Glomerular endothelial cell (primary cell): Measurements from ENCODE around the gene GREM2. TPM values are rescaled to one million over a fixed set of nuclear protein-coding genes. Genes with fewer than 3 reads are reported as not detected.

Experiments
- DNase-seq: peaks from one replicate; pipeline ENCODE4 v3.0.0-alpha.2; 2011; ENCODE audit warnings: low read depth, low spot score; ENCODE audit errors: extremely low read depth
- total RNA-seq: library from RNA; depleted of rRNA; stranded (reverse); fragments of >200 nt; gene quantifications from 2 replicates; pipeline ENCODE4 v1.2.3, GENCODE V29; 2015

Gene GREM2
- total RNA-seq, 1 donor from 2014 or later = not detected

DNA sequence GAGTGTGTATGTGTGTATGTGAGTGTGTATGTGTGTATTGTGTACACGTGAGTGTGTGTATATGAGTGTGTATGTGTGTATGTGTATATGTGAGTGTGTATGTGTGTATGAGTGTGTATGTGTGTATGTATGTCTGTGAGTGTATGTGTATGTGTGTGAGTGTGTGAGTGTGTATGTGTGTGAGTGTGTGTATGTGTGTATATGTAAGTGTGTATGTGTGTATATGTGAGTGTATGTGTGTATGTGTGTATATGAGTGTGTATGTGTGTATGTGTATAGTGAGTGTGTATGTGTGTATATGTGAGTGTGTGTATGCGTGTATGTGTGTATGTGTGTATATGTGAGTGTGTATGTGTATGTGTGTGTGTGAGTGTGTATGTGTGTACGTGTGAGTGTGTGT is 49.2 kb downstream of the GREM2 start:
- no peak for DNase-seq

DNA sequence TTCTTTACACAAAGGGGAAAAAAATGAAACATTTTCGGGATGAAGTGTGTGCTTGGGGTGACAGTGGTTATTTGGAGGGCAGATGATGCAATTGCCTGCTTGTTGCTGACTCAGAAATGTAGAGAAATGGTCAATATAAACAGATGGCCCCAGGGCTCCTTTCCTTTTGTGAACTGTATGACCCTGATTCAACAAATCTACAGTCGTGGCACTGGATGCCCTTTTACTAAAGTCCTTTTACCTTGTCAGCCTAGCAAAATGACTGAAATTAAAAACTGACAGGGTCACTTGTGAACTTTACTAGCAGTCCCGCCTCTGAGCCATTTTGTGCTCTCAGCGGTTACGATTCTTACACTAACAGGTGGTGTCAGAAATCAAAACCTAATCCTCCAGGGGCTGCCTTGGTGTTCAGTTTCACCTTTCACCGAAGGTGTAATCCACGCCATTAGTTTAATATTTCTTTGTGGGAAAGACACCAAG is 49.8 kb downstream of the GREM2 start:
- DNase-seq = no peak

DNA sequence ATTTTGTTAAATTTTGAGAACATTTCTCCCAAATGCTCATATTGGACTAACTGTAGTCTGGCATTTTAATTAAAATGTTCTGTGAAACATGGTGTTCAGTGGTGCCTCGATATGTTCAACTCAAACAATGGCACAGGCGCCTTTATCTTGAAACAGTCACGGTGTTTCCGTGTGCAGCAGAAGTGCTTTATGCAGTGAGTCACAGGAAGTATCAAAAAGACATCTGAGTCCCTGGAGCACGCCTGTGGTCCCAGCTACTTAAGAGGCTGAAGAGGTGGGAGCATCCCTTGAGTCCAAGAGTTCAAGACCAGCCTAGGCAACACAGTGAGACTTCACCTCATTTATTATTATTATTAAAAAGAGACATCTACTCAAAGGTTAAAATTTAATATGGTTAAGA is 52.2 kb downstream of the GREM2 start:
- DNase-seq = no peak

DNA sequence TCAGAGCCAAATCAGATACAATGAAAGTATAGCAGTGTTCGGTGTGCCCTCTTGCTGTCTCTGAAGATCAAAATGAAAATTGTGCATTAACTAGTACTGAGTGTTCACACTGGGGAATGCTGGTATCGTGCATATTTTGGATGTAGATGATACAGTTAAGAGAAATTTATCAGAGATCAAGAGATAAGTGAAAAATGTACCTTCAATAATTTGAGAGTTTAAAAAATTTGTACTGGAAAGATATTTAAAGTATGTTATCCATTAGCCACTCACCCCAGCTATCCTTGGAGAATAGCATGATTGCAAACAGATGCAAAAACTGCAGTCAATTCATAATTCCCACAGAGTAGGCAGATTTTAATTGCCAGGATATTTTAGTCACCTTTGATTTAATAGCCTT is 56.4 kb downstream of the GREM2 start:
- DNase-seq = no peak

DNA sequence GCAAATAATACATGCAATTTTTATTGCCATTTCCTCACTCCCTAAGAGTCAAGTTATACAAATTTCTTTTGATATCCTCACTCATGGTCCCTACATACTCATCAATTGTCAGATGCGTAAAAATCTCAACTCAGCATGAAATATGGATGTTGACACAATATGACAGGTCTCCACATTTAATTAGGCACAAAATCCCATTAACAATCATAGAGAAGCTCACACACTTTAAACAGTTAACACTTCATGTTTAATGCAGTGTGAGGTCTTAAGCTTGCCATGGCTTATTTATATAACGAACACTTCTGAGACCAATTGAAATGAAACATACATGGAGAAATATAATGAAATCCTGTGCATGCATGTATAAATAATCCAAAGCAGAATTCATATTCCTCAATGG is 58.6 kb downstream of the GREM2 start:
- DNase-seq = no peak

DNA sequence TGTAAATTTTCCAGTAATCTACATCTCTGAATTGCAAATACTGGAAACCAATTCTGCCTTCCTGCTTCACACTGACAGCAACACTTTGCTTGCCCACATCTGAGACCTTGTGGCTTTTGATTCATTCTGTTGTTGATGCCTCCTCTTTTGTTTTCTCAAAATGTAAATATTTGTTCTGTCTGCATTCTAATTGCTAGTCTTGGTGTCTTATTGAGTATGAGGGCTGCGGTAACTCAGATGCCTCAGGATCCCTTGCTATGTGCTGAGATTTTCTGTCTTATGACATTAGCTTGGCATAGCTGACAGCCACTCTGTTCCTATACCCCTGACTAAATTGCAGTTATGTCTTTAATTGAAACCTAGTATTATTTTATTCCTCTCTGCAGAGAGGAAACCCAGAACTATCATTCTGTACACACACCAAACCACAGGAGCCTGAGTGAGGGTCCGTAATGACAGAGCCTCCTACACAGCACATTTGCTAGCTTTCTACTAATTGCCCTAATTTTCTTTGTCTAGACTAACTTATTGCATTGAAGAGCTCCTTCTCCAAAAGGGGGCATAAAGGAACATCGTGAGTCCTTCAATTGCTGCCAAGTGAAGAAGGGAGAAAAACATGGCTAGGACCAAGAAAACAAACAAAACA is 72.1 kb downstream of the GREM2 start:
- DNase-seq = no peak

DNA sequence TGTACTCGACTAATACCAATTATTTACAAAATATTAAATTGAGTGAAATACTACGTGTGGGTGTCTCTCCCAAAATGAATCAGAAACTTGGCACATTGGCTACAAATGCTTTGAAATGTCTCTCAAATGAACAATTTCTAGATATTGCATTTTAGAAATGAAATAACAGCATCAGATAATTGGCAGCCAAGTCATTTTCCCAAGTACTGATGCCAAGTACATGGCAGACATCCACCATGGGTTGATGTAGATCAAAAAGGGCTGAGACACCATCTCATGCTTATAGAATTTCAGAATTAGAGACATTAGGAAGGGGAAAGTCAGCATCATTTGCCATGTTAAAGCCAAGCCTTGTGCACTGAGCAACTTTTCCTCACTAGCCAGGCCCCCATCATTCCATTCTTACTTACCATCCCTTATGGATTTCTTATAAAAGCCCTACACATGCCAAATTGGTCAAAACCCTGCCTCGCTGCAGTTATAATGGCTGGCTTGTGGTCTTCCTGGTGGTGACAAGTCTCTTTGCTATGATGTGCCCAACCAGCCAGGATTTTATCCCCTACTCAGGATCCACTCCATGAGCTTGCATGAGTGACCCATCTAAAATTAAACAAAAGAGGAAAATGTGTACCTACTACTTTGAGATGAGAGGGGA is 73.1 kb downstream of the GREM2 start:
- DNase-seq = no peak

DNA sequence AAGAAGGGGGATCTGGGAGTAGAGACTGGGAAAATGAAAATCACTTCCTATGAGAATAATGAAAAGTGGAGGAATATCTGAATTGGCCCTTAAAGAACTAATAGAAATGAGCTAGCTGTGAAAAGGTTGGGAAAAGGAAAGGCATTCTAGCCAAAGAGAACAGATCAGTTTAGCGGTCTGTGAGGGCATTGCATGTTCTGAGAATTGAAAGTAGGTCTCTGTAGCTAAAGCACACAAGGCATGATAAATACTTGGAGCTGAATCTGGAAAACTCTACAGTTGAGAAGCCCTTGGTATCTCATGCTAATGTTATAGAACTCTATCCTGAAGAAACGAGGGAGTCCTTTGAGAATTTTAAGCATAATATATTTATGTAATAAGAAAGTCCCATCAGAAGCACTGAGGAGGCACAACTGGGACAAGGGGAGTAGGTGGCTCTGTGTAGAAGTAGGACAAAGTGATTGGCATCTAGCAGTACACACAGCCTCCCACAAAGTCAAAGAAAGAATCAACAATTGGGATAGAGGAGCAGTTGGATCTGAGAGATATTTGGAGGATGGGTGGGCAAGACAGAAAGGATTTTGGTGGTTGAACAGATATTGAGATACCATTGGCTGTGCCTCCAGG is 78.7 kb downstream of the GREM2 start:
- DNase-seq = no peak

DNA sequence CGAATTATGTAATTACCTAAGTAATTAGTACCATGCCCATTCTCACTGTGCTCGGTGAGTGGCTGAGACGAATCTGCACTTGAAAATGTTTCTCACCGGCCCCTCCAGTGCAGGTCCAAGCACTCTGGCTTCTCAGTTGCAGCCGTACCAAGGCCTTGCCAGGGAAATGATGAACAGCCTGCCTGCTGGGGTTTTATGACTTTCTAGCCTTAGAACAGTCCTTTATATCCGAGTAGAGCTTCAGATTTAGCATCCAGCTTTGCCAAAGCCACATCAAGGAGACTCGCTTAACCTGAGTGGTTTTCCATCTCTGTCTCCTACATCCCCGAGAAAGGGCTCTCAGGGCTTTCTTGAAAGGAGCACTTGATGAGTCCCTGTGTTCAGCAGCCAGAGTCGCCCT is 83.4 kb downstream of the GREM2 start:
- DNase-seq = no peak

DNA sequence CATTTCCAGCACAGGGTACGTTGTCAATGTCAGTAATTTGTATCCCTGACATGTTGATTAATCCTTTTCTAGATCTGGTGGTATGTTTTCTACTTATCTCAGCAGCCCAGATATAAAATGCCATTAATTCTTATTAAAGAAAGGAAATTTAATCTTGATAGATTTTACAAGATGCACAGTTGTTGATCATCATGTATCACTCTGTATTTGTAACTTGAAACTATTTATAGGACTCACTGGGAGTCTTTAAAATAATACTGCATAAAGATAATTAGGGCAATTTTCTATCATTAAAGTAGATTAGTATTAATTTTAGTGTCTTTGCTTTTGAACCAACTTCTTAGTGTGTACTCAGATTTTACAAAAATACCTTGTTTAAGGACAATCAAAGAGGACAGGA is 84.9 kb downstream of the GREM2 start:
- DNase-seq = no peak

DNA sequence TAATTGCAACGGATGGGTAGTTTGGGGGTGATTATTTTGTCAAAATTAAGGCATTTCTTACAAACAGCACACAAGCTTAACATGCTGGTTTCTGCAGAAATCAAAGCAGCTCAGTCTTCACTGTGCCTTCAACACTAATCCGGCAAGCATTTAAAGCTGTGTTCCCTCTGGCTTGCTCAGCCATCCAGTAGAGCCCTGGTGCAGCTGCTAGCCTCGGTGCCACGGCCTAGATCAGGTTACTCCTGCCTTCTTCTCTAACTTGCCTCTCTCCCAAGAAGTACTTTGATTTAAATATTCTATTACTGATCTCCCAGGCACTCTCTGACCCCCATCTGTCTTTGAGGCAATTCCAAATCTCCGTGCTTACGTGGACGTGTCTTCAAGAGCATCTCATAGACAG is 85.6 kb downstream of the GREM2 start:
- DNase-seq = no peak

DNA sequence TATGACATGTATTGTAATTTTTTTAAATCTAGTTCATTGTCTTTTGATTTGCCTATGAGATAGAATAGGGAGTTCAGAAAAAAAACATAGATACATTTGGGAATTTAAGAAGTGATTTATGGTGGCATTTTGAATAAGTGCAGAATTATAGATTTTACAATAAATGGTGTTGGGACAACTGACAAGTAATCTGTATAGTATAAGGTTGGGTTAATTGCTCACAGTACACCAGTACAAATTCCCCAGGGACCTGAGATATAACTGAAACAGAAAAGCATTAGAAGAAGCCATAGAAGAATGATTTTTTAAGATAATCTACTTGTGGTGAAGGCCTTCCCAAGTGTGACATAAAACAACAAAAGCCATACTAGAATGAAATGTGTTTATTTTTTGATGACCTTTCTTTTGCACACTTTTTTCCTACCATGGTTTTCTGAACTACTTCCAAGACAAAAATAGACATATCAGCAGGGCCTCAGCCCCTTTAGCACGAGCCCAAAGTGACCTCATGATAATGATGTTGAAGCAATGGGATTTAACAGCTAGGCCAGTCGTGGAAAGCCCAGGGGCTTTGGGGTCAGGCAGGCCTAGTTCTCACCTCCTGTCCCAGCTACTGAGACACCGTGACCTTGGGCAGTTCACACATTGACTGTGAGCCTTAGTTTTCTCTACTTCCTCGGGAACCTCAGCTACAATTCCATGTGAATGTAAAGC is 87.4 kb downstream of the GREM2 start:
- no peak for DNase-seq

DNA sequence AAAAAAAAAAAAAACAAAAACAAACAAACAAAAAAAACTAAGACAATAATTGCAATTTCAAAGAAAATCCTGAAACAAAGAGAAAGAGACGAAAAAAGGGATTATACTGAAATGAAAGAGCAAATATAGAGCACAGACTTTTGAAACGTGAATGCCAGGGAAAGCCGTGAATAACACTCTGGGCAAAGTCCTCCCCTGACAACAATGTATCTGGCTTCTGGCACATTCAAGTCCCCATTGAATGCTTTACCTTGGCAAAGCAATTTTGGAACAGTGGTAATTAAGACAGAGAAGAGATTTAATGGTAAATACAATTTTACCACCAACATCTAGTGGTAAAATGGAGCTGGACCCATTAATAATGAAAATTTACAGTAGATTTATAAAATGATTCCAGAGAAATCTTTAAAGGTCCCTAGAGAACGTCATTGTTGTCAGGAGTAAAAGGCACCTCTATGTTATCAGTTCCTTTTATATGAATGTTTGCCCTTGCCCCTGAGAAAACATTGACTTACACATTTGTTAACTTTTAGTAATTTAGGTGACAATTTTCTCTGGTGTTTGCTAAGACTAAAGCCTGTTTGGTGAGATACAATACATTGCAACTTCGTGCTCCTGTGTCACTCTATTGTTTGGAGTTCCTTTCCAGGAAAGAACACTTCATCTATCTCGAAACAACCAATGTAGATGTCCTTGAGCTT is 89.7 kb downstream of the GREM2 start:
- no peak for DNase-seq

DNA sequence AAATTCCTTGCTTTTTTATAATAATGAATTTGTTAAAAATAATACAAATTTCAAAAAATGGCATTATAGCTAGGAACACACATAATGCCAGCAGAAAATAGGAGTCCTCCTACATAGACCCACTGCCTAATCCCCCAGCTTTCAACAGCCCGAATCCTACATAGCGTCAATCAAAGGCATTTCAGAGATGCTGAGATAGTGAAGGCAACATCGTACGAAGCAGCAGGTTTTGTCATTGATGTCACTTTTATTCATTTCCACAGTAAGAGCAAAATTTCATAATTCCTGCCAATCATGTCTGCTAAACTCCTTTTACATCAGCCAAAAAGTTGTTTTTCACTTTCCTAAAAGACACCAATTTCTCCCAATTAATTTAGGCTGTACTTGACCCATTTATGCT is 94.1 kb downstream of the GREM2 start:
- no peak for DNase-seq

DNA sequence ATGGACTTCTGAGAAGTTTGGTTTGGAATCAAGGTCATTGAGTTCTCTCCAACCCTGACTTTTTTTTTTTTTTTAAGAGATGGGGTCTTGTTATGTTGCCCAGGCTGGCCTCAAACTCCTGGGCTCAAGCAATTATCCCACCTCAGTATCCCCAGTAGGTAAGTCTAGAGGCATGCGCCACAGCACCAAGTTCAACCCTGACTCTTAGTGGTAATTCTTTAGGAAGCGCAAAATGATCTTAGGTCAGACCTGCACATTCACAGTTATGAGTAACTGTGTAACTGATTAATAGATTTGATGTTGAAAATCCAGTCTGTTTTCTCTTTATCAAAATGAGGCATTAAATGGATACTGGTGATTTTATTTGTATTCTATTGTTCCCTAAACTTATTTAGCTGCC is 95.9 kb downstream of the GREM2 start:
- no peak for DNase-seq

DNA sequence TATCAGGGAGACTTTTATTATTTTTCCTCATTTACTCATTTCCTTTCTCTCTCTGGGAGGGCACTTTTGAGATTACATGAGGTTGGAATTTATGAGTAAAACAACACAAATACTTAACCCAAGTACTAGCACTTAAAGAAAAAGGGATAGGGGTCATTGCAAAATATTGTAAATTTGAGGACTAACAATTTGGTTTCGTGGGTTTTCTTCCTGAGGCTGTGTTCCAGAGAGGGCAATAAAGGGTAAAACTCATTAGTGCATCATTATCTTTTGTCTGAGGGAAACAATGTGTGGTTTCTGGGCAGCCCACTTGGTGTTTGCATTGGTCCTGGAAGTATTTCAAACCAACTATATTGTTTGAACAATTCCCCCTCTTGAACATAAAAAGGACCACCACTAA is 96.5 kb downstream of the GREM2 start:
- no peak for DNase-seq

DNA sequence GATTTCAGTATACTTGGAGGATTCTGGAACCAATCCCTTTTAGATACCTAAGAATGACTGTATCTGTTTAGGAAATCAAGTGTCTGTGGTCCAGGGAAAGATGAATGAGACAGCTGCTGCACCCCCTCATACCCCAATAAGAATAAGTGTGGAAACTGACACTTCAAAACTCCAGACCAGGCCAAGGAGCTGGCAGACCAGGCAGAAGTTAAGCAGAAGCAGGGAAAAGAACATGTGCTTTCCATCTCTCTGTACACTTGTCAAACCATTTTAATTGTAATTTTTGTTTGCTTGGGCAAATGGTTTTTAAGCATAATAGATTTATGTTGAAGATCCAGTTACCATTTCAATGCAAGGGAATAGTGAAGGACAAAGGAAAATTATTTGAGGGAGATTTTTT is 100.2 kb downstream of the GREM2 start:
- DNase-seq = no peak

DNA sequence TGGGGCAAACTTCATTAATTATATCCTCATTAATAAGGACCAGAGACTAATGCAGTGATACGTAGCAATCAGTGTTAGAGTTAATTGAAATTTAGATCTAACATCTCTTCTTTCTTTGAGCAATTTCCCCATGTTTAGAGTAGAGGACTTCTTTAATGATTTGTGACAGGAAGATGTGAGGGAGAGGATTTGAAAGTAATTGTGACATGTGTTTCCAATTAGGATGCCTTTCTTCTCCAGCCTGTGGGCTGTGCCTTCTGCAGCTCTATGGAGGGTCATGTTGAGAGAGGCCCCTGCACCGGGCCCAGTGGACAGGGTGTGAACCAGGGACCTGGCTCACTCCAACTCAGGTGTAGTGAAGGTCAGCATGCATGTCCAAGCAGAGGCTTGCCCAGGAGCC is 103.0 kb downstream of the GREM2 start:
- DNase-seq = no peak

DNA sequence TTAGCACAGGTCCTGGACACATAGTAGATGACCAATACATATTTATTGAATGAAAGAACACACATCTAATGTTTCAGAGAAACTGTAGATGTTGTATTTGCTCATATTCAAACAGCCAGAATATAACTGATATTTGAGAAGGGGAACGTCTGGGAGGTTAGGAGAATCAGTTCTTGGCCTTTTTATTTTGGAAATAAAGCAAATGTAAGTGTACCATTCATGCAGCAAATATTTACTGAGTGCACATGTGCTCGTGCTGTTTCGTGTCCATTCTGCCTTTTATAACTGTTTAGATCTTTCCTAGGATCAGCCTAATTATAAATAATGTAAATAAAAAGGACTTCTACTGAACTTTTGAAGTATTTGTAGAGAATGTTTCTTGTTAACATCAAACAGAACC is 103.8 kb downstream of the GREM2 start:
- DNase-seq = no peak

DNA sequence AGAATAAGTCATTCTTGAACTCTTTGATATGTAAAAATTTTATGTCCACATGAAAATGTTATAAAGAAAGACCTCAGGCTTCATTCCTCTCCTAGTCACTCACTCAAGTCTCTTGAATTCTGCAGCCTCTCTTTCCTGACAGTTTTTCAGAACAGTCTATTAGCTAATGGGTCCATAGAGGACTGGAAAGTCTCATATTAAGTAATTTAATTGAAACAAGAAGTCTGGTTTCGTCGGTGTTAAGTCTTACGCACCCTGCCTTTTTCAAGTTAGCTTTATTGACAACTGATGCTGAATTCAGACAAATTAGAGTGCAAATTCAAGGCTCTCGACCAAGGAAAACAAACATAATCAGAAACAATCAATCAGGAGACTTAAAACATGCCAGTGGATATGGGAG is 105.8 kb downstream of the GREM2 start:
- no peak for DNase-seq

DNA sequence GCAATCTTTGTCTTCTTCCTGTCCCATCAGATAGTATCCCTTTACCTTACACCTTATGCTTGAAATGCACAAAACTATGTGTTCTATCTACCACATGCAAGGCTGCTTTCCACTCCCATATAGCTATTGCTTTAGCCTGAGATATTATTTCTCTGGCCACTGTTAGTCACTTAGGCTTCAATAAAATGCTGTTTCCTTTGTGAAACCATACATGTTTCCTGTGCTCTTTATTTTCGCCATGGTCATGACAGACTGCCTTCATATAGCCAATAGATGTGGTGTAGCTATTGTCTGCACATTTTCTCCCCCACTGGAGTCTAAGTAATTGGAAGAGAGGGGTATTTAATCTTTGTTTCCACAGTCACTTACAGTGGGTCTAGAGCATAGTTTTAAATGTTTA is 108.4 kb downstream of the GREM2 start:
- no peak for DNase-seq
